B cell (primary cell): ENCODE data around the gene KIF21A. TPM values are rescaled to one million over a fixed set of nuclear protein-coding genes. Genes with fewer than 3 reads are reported as not detected.

Experiments
- ATAC-seq: fragments of 200-7000 bp; cut with Tn5 transposase; one replicate; pipeline ENCODE4 v1.10.0; 2021; ENCODE audit warnings: low read depth, mild to moderate bottlenecking, moderate number of reproducible peaks, moderate library complexity
- CTCF ChIA-PET: fragments of 350-600 bp; sonication (Branson Sonifier 250); formaldehyde crosslinking; loops from one replicate; lab custom pipeline; 2021; ENCODE audit warnings: antibody characterized with exemption, inconsistent platforms; lab: Charles Lee
- POLR2A ChIA-PET: fragments of 350-600 bp; sonication (Branson Sonifier 250); formaldehyde crosslinking; loops from one replicate; lab custom pipeline; 2021; ENCODE audit warnings: antibody characterized with exemption; lab: Charles Lee
- DNase-seq: peaks from one replicate; pipeline ENCODE4 v3.0.0; 2013
- H2AFZ ChIP-seq: 2 replicates; pipeline ENCODE4 v1.6.1; 2012; ENCODE audit warnings: mild to moderate bottlenecking, low read depth, low read length; ENCODE audit not compliant: insufficient read depth, poor library complexity, severe bottlenecking
- H3K27ac ChIP-seq, 2 donors: 1 replicate in 1 of 2; 2 replicates in 1 of 2; pipeline ENCODE4 v1.5.1; 2012 to 2013; ENCODE audit warnings: low read length in 2 of 2, mild to moderate bottlenecking in 2 of 2, moderate library complexity in 1 of 2
- H3K27me3 ChIP-seq, 4 experiments: fragments of 200-600 bp in 1 of 4; sonication (generic) in 1 of 4; replicated peaks in 1 of 4; 1 replicate in 2 of 4; 2 replicates in 2 of 4; pipeline versions ENCODE4 v1.6.1 to v1.7.0; 2013 to 2016; ENCODE audit warnings: low read length in 3 of 4, mild to moderate bottlenecking in 2 of 4, mixed read lengths in 1 of 4, moderate library complexity in 1 of 4; ENCODE audit not compliant: insufficient read depth in 4 of 4, control insufficient read depth in 3 of 4; ENCODE audit errors: control extremely low read depth in 1 of 4
- H3K36me3 ChIP-seq, 2 experiments: replicated peaks in 1 of 2; 1 replicate in 1 of 2; 2 replicates in 1 of 2; pipeline versions ENCODE4 v1.6.1 to v1.7.1; 2013; ENCODE audit warnings: low read length in 1 of 2; ENCODE audit not compliant: insufficient read depth in 2 of 2, control insufficient read depth in 1 of 2; ENCODE audit errors: control extremely low read depth in 1 of 2, extremely low read depth in 1 of 2
- H3K4me1 ChIP-seq, 2 donors: fragments of 200-600 bp in 1 of 2; sonication (generic) in 1 of 2; 1 replicate in 1 of 2; 2 replicates in 1 of 2; pipeline versions ENCODE4 v1.5.1 to v1.6.1; 2013 to 2017; ENCODE audit warnings: low read length in 2 of 2; ENCODE audit not compliant: control insufficient read depth in 2 of 2, insufficient read depth in 2 of 2
- H3K4me2 ChIP-seq: replicated peaks from 2 replicates; pipeline ENCODE3; 2012; ENCODE audit warnings: mild to moderate bottlenecking, low read depth, low read length; ENCODE audit not compliant: poor library complexity, severe bottlenecking
- H3K4me3 ChIP-seq, 5 experiments: fragments of 200-600 bp in 1 of 5; sonication (generic) in 1 of 5; 1 replicate in 3 of 5; 2 replicates in 2 of 5; pipeline versions ENCODE4 v1.5.1 to v1.7.0; 2011 to 2016; ENCODE audit warnings: low read length in 4 of 5, mild to moderate bottlenecking in 4 of 5, low read depth in 2 of 5, control low read depth in 1 of 5, moderate library complexity in 1 of 5; ENCODE audit not compliant: insufficient read depth in 1 of 5; ENCODE audit errors: control extremely low read depth in 1 of 5, extremely low read depth in 1 of 5
- H3K79me2 ChIP-seq: fragments of 200-600 bp; sonication (generic); one replicate; pipeline ENCODE4 v1.6.0; 2016; ENCODE audit warnings: low read length; ENCODE audit not compliant: control insufficient read depth, insufficient read depth
- H3K9ac ChIP-seq: fragments of 200-600 bp; sonication (generic); 2 replicates; pipeline ENCODE4 v1.6.1; 2017; ENCODE audit warnings: mild to moderate bottlenecking, low read length, moderate library complexity
- H3K9me3 ChIP-seq, 3 donors: one replicate each; pipeline versions ENCODE4 v1.6.1 to v1.7.1; 2013; ENCODE audit warnings: low read length in 2 of 3; ENCODE audit not compliant: control insufficient read depth in 2 of 3, insufficient read depth in 1 of 3; ENCODE audit errors: control extremely low read depth in 1 of 3
- H4K20me1 ChIP-seq: 2 replicates; pipeline ENCODE4 v1.6.0; 2012; ENCODE audit warnings: mild to moderate bottlenecking, low read length; ENCODE audit not compliant: insufficient read depth, control insufficient read depth, poor library complexity, severe bottlenecking
- H3K27ac Mint-ChIP-seq: one replicate; pipeline ENCODE4 v1.8.0; 2021; ENCODE audit warnings: mixed read lengths
- H3K27me3 Mint-ChIP-seq: one replicate; pipeline ENCODE4 v1.8.0; 2021; ENCODE audit warnings: mixed read lengths
- H3K4me1 Mint-ChIP-seq: one replicate; pipeline ENCODE4 v1.8.0; 2021; ENCODE audit warnings: mixed read lengths
- H3K4me3 Mint-ChIP-seq: one replicate; pipeline ENCODE4 v1.8.0; 2021; ENCODE audit warnings: mixed read lengths
- H3K9me3 Mint-ChIP-seq: one replicate; pipeline ENCODE4 v1.8.0; 2022; ENCODE audit warnings: mixed read lengths; ENCODE audit not compliant: insufficient read depth
- CTCF ChIP-seq: fragments of 200-600 bp; IDR thresholded peaks from one replicate; pipeline ENCODE4 v1.8.0; 2022; ENCODE audit warnings: antibody characterized with exemption, mild to moderate bottlenecking
- EZH2 ChIP-seq: IDR thresholded peaks from 2 replicates; pipeline ENCODE4 v1.6.1; 2012; ENCODE audit warnings: borderline replicate concordance, low read depth, mild to moderate bottlenecking, moderate library complexity, low read length; ENCODE audit not compliant: insufficient read depth, poor library complexity, severe bottlenecking
- WGBS: methylation state at CpG from one replicate; pipeline ENCODE4 v1.1.5; 2013; ENCODE audit warnings: missing lambda C conversion rate; ENCODE audit not compliant: insufficient coverage; 5-methylcytosine and 5-hydroxymethylcytosine counted together
- intact Hi-C: fragments of 100-400 bp; cut with micrococcal nuclease; formaldehyde crosslinking; loops from one replicate; pipeline ENCODE4 v1.10.0; 2022
- polyA plus RNA-seq: library from polyadenylated mRNA; depleted of rRNA; stranded (reverse); fragments of >200 nt; gene quantifications from 2 replicates; pipeline ENCODE4 v1.2.3, GENCODE V29; 2012
- total RNA-seq, 2 donors: library from RNA; stranded (reverse); fragments of 120-200 nt in 1 of 2; gene quantifications; 1 replicate in 1 of 2; 2 replicates in 1 of 2; pipeline versions ENCODE4 v1.2.3 to v1.2.4, GENCODE V29; 2013 to 2022

KIF21A gene
- total and polyA plus RNA-seq, 2 donors (not counting 1 experiment from before 2014, with no cell fraction given): 0.33 to 2.2 TPM

- Histone ChIP-seq H3K4me3 (no peak overlapping the region), H3K4me1 (no peaks in the 10 kb centered on the region), H3K4me2 (no peak overlapping the region), H3K27me3 (no peaks in the 10 kb centered on the region), H3K27ac (no peak overlapping the region), H4K20me1 (no peaks in the 10 kb centered on the region), H3K36me3 (no peaks in the 10 kb centered on the region), H3K79me2 (no peaks in the 10 kb centered on the region), H2AFZ (no peak overlapping the region), H3K9me3 (no peaks in the 10 kb centered on the region), H3K9ac (no peak overlapping the region)
- H3K4me3 Mint-ChIP-seq: no peak overlapping the region
- no peak overlapping the region for H3K27ac Mint-ChIP-seq
- ChIA-PET POLR2A (no interaction called here), CTCF (no interaction called here)
- peaks cover 4% of the 10 kb centered on the region for H3K27me3 Mint-ChIP-seq
- ATAC-seq (no peak), DNase-seq (no peak)
- intact Hi-C loops: no loop called here
- no peaks in the 10 kb centered on the region for H3K4me1 Mint-ChIP-seq
- H3K9me3 Mint-ChIP-seq: no peaks in the 10 kb centered on the region
- TF ChIP-seq EZH2 (no peak), CTCF (no peak)
Measured at GRCh38 chr12:39351153-39351552, 91.8 kb downstream of the KIF21A start.

GRCh38 chr12:39348941-39349626 is 93.8 kb downstream of the KIF21A start:
- TF ChIP-seq CTCF (no peak), EZH2 (no peak)
- ChIA-PET CTCF (no interaction called here), POLR2A (no interaction called here)
- Histone ChIP-seq H3K79me2 (no peaks in the 10 kb centered on the region), H3K9me3 (no peaks in the 10 kb centered on the region), H3K4me3 (no peak overlapping the region), H4K20me1 (no peaks in the 10 kb centered on the region), H3K4me2 (no peak overlapping the region), H3K4me1 (no peaks in the 10 kb centered on the region), H3K36me3 (no peaks in the 10 kb centered on the region), H3K27ac (no peak overlapping the region), H3K27me3 (no peaks in the 10 kb centered on the region), H3K9ac (no peak overlapping the region), H2AFZ (no peak overlapping the region)
- no peak for ATAC-seq
- H3K27me3 Mint-ChIP-seq: no peaks in the 10 kb centered on the region
- intact Hi-C loops: no loop called here
- H3K27ac Mint-ChIP-seq: no peak overlapping the region
- H3K4me3 Mint-ChIP-seq: no peak overlapping the region
- no peaks in the 10 kb centered on the region for H3K9me3 Mint-ChIP-seq
- DNase-seq: no peak
- 67% methylated on average over 1 of the region's 3 CpGs for WGBS
- no peaks in the 10 kb centered on the region for H3K4me1 Mint-ChIP-seq
